IPS DF 19.7 (cell line): ENCODE data around the gene HOXD1.

Experiments
- DNase-seq: peaks from one replicate; pipeline ENCODE4 v3.0.0-alpha.2; 2013; ENCODE audit warnings: low read depth, low spot score

The HOXD1 gene

DNA sequence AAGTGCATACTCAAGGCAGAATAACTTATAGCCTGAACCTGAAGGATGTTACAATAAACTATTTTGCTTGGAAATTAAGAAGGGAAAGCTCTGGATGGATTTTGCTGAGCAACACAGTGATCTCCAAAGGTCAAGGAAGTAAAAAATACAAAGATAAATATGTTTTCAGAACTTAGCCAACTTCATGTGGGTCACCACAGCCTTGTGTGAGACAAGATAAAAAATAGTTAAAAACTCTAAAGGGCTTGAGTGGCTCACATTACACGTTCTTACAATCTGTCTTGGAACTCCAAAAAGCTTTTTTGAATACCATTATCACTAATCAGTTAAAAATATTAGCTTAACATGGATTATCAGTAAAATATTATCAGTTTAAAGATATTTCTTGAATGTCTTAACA is 51.8 kb downstream of the HOXD1 start:
- DNase-seq = no peak
